ENCODE results near the gene COL18A1. TPM values are rescaled to one million over a fixed set of nuclear protein-coding genes. Genes with fewer than 3 reads are reported as not detected.
"Not testable (repeated sequence)": the region's sequence is repeated elsewhere in the genome, so short reads cannot be mapped to it uniquely, and the experiment has no call there.

COL18A1 gene
- total RNA-seq, 1 donor from 2014 or later, result 499 TPM

- ATAC-seq (no peak), DNase-seq (ENCODE audit: low spot score) (no peak)
Observed at GRCh38 chr21:45423968-45424853, 19.2 kb downstream of the COL18A1 start.

DNA sequence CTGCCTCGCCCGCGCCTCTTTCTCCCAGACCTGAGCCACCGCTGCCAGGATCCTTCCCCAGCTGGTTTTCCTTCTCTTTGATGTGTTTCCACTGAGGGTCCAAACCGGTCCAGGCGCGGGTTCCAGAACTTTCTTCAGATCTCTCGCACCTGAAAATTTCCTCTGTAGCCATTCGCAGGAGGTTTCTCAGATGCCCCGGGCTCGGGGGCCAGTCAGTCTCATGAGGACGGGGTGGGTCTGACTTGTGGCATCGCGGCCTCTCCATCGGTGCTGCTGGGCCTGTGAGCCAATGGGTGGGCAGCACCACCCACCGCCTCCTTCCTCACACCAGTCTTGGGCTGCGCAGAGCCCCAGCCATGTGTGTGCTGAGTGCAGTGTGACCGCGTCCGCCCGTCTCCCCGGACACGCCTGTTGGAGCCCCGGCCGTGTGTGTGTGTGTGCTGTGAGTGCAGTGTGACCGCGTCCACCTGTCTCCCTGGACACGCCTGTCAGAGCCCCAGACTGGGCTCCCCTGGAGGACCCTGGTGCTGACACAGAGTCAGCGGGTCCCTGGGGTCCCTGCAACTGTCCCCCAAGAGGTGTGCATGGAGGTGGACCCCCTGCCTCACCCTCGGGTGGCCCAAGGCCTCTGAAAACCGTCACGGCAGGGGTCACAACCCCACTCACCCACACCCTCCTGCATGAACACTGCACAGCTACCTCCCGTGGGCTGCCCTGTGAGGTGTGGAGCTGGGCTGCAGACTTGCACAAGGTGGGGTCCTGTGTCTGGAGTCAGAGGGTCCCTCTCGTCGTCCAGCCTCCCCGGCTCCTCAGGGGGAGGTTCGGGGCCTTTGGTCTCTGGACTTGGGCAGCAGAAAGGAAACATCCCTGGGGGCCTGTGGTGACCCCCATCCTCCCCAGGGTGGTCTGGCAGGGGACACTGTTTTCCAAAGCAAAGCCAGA lies 20.2 kb downstream of the COL18A1 start:
- DNase-seq (ENCODE audit: low spot score), result no peak
- no peak for ATAC-seq

DNA sequence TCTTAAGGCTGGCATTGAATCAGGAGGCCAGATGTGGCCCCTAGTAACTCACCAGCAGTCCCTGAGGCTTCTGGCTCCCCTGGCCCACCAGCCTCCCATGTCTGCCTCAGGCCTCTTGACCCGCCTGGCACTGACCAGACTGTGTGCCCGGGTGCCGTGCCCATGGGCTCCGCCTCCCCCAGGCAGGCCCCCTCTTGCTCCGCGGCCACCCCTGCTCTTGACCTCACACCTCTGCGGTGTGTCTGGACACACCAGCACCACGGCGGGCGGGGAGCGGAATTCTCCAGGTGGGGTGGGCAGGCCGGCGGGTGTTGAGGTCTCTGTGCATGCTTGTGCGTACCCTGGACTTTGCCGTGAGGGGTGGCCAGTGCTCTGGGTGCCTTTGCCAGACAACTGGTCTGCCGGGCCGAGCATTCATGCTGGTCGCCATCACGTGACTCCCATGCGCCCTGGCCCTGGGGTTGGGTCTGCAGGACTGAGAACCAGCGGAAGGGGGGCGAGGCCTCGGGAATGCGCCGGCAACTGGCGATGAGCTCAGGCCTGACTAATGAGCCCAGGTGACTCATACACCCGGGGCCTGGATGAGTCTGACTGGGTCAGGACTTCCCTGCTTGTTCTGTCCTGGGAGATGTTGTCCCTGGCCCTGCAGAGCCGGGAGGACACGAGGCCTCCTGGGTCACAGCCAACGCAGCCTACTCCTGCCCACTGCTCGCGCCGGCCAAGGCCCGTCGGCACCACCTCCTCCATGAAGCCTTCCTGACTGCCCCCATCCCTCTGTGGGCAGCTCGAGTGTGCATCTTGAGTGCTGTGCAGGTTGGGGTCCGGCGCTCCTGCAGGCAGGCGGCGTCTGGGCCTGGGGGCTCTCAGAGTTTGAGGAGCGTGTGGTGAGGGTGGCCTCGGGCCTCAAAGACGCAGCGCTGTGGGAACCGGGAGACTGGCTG lies 22.6 kb downstream of the COL18A1 start:
- ATAC-seq (peak; percentile 19), DNase-seq (ENCODE audit: low spot score) (no peak)

DNA sequence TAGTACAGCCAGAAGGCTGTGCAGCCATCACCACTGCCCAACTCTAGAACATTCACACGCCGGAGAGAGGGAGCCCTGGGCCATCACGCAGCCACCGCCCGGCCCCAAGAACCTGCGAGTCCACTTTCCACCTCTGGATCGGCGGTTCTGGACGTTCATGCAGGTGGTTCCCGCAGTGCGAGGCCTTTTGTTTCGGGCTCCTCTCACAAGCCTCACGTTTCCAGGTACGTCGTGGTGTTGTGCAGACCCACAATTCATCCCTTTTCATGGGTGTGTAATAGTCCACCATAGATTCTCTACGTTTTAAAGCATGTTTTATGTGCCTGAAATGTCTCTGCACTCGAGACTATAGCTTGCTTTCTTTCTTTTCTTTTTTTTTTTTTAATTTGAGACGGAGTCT lies 23.6 kb downstream of the COL18A1 start:
- no peak for ATAC-seq
- no peak for DNase-seq (ENCODE audit: low spot score)

- ATAC-seq (no peak), DNase-seq (ENCODE audit: low spot score) (no peak)
Observed at GRCh38 chr21:45429221-45430175, 24.5 kb downstream of the COL18A1 start.

DNA sequence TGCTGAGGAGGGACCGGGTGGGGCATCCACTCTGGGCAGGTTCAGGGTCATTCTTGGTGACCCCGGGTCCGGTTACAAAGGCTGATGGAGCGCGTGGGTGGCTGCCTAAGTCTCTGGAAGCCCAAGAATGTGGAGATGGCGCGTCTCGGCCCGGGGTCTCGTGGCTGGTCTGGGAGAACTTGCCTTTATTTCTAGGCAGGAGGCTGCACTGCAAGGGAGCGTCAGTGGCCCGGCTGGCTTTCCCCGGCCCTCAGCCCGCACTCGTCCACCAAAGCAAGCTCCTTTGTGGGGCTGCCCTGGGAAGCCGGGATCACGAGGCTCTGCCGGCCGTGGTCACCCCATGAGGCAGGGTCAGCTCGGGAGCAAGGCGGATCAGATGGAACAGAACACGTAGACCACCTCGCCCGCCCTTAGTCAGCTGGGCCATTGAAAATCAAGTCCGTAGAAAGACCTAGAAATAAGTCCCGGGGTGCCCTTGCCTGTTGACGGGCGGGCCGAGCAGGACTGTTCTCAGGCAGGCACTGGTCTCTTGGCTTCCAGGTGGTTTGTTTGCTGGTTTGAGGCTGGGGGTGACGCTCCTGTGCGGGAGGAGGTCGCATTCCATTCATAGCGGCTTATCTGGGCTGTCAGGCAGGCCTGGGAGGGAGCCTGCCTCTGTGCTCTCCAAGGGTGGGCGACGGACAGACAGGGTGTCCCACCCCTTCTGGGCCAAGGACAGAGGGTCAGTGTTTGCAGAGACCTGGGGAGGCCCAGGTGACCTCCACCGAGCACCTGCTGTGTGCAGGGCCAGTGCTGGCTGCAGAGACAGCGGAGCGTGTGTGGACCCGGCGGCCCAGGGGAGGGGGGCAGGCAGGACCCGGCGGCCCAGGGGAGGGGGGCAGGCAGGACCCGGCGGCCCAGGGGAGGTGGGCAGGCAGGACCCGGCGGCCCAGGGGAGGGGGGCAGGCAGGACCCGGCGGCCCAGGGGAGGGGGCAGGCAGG lies 25.8 kb downstream of the COL18A1 start:
- DNase-seq (ENCODE audit: low spot score) (no peak), ATAC-seq (no peak)

GRCh38 chr21:45431781-45432572 lies 27.0 kb downstream of the COL18A1 start:
- ATAC-seq, result no peak
- no peak for DNase-seq (ENCODE audit: low spot score)

- ATAC-seq, result no peak
- DNase-seq (ENCODE audit: low spot score), result no peak
Observed at GRCh38 chr21:45432575-45433255, 27.8 kb downstream of the COL18A1 start.

DNA sequence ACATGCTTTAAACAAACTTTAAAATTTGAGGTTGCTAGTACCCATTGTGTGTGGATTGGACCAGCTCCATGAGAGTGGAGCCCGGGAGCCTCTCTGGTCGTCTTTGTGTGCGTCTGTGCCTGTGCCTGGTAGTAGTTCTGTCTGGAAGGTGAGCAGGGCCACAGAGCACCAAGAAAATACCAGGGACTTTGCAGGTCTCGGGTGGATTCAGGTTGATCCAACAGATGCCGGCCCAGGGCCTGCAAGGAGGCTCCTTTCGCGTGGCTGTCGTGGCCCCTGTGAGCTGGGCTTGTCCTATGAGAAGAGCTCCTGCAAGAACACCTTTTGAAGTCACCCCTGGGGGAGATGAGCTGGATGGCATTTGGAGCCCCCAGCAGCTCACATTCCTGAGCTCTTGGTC lies 28.3 kb downstream of the COL18A1 start:
- ATAC-seq (no peak), DNase-seq (ENCODE audit: low spot score) (no peak)

DNA sequence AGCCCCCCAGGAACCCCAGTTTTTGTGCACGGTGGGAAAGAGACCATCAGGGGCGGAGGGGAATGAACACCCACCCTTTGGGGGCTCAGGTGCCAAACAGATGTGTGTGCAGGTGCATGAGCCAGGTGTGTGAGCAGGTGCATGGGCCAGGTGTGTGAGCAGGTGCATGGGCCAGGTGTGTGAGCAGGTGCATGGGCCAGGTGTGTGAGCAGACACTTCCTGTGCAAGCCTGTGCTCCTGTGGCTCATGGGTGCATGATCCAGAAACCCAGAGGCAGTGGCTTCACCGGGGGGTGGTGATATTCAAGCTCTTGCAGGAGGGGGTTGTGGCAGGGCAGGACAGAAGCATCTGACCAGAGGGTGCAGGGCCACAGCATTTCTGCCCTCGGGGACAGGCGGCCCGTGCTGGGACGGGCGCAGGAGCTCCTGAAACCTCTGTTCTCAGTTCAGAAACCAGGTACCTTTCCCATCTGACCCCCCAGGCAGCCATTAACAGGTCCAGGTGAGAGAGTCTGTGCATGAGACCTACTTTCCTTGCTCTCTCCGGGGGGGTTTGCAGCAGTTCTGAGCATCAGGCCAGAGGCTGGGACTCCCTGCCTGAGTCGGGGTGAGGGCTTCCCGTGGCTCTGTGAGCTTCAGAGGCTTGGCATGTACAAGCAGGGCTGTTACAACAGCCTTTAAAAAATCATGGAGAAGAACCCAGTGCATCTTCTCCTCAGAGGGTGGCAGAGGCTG lies 29.1 kb downstream of the COL18A1 start:
- ATAC-seq (no peak), DNase-seq (ENCODE audit: low spot score) (no peak)

GRCh38 chr21:45434645-45435217 lies 29.8 kb downstream of the COL18A1 start:
- DNase-seq (ENCODE audit: low spot score), result no peak
- ATAC-seq, result no peak

- DNase-seq (ENCODE audit: low spot score) (no peak), ATAC-seq (no peak)
Observed at GRCh38 chr21:45435405-45435981, 30.5 kb downstream of the COL18A1 start.

DNA sequence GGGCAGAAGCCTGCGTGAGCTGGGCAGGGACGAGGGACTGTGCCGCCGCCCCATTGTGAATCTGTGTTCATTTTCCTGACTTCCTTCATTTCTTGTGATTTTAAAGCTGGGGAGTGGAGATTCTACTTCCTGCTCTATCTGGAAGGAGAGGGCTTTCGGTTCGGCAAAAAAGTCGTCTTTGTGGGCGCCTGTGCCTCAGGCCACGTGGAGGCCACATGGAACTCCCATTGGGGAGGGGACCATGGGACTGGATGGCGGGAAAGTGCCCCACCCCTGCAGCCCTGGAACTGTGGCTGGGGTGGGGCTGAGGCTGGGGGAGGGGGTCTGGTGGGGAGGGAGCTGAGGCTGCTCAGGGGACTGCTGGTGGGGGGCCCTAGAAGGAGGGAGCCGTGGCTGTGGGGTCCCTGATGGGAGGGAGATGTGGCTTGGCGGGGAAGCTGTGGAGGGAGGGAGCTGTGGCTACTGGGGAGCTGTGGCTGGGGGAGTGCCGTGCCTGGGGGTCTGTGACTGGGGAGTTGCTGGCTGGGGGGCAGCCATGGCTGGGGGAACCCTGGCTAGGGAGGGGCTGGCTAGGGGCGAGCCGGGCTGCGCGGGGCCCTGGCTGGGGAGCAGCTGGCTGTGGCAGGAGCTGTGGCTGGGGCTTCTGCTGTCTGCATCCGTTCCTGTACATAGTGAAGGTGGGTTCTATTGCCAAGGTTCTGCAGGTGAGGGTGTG lies 31.5 kb downstream of the COL18A1 start:
- DNase-seq (ENCODE audit: low spot score) (no peak), ATAC-seq (no peak)

- ATAC-seq; DNase-seq (ENCODE audit: low spot score): not testable (repeated sequence)
Observed at GRCh38 chr21:45437844-45438243, 32.9 kb downstream of the COL18A1 start.

All from left lobe of liver (tissue), 2 donors.